Dermis blood vessel endothelial cell (primary cell): ENCODE results near the gene OTUD3. TPM values are rescaled to one million over a fixed set of nuclear protein-coding genes. Genes with fewer than 3 reads are reported as not detected.
"Not testable (repeated sequence)": the region's sequence is repeated elsewhere in the genome, so short reads cannot be mapped to it uniquely, and the experiment has no call there.

Experiments used
- DNase-seq: peaks from one replicate; pipeline ENCODE4 v3.0.0; 2010
- total RNA-seq: library from RNA; depleted of rRNA; stranded (reverse); fragments of >200 nt; gene quantifications from 2 replicates; pipeline ENCODE4 v1.2.3, GENCODE V29; 2014

OTUD3 gene
- total RNA-seq, 1 donor from 2014 or later: 3.9 TPM

DNA sequence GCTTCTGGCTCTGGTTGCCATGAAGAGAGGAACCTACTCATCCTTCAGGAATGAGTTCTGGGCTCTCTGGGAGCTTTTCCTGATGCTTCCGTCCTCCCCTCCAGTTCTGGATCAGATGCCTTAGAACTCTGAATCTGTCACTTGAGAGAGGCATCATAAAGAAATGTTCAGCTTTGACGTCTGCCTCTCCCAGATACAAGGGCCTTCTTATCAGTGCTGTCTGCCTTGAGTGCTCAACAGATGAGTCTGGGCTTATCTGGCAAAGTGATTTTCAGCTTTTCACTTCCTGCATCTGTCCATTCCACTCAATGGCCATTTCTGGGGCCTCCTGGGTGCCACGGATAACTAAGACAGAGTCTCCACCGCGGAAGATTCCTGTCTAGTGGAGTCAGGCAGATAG lies 12.3 kb upstream of the OTUD3 start:
- no peak for DNase-seq

DNA sequence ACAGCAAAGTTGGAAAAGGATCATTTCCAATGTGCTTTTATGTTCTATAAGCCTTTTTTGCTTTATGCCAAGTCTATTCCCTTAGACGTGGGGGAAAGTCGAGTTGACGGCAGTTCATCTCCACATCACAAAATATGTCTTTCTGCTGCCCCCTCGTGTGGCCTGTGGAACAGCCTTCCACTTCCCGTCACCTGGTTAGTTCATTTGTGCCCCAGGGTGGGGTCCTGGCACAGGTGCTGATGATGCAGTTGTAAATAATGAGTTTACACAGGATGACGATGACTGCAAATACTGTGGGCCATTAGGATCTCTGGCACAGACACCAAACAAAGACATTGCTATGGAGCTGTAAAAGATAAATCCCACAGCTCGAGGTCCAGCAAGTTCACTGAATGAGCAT lies 10.0 kb upstream of the OTUD3 start:
- no peak for DNase-seq

GRCh38 chr1:19877181-19877750 lies 4.9 kb upstream of the OTUD3 start:
- DNase-seq: no peak

- DNase-seq: no peak
Measured at GRCh38 chr1:19877821-19878636, 4.2 kb upstream of the OTUD3 start.

DNA sequence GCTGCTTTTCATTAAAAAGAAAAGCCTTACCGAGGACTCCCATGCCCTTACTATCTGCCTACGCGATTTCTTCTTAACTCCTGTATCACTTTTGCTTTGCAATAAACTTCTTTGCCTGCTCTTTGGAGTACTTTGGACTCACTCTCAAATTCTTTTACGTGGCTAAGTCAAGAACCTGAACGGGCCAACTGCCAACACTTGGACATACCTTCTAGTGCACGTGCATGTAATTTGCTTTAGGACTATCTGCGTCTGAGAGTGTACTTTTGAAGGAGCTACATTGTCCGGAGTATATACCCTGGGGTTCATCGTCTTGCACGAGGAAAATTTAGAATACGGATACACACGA lies 3.6 kb upstream of the OTUD3 start:
- no peak for DNase-seq

DNA sequence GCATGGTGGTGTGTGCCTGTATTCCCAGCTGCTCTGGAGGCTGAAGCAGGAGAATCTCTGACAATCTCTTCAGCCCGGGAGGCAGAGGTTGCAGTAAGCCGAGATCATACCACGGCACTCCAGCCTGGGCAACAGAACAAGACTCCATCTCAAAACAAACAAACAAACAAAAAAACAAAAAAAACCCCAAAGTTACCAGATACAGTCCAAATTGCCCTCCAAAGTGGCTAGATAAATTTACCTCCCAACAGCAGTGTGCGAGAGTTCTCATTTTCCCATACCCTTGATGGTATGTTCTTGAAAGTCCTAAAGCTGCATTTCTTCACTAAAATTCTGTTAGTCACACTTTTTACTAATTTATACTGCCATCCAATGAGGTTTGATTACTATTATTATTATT lies 3.0 kb upstream of the OTUD3 start:
- DNase-seq: no peak

- DNase-seq: no peak
Measured at GRCh38 chr1:19879661-19880060, 2.5 kb upstream of the OTUD3 start.

DNA sequence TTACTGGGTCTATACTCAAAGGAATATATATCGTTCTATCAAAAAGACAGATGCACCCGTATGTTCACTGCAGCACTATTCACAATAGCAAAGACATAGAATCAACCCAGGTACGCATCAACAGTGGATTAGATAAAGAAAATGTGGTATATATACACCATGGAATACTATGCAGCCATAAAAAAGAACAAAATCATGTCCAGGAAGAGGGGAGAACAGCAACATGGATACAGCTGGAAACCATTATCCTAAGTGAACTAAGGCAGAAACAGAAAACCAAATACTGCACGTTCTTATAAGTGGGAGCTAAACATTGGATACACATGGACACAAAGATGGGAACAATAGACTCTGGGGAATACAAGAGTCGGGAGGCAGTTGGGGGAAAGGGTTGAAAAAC lies 1.4 kb upstream of the OTUD3 start:
- DNase-seq: not testable (repeated sequence)

DNA sequence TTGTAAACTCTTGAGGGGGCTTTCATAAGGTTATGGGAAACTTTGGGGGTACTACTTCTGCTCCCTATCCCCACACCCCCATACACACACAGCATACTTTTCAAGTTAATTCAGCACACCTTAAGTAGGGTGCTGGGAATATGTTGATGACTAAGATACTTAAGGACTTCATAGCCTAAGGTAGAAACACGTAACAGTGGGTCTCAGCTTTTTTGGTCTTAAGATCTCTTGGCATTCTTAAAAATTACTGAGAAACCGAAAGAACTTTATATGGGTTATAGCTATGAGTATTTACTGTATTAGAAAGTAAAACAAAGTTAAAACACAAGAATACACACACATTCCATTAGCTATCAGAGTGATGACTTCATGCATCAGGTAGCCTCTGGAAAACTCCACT lies 2.1 kb downstream of the OTUD3 start:
- DNase-seq: no peak

GRCh38 chr1:19885821-19886220 lies 3.6 kb downstream of the OTUD3 start:
- no peak for DNase-seq

DNA sequence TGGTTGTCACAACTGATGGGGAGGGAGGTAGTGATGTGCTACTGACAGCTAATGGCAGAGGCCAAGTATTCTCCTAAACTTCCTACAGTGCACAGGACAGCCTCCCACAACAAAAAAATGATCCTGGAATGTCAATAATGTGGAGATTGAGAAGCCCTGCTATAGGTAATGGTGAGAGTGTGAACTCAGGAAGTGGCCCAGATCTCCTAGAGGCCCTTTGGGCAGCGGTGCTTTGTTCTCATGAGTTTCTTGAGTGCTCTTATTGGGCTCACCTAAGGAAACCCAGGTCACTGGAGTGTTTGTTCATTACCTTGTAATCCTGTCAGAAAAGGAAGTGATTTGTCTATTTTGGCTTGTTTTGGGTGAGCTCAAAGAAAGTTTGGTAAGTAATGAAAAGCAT lies 5.9 kb downstream of the OTUD3 start:
- peak; percentile 29 for DNase-seq

DNA sequence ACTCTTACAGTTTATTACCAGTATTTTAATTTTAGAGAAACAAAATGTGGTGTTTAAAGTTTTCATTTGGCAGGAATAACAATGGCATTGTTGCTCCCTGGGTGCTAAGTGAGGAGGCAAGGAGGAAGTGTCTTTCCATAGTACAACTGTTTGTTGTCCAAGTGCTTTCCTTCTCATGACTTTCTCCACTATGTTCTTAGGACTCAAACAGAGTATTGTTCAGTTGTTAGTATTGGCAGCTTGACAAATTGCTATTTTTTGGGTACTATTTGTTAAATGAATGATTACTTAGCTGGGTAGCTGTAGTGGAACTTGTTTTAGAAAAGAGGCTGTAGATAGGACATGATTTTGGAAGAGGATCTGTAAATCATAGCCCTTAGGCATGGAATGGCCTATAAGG lies 7.5 kb downstream of the OTUD3 start:
- peak; percentile 68 for DNase-seq

DNA sequence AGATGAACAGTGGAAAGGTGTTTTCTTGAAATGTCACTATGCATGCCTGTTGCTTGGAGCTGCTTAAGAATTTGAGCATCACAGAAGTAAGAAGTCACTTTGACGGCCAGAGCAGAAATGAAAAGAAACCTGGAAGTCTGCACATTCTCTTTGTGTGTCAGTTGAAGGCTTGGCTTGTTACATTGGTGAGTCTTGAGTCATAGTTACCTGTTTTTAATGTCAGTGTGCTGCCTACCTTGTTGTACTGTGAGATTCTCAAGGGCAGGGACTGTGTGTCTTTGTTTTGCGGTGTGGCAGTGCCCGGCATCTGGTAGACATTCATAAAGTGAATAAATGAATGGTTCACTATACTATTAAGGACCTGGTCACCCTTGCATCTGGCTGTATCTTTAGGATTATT lies 9.9 kb downstream of the OTUD3 start:
- no peak for DNase-seq

GRCh38 chr1:19892628-19893168 lies 10.5 kb downstream of the OTUD3 start:
- peak; percentile 64 for DNase-seq

DNA sequence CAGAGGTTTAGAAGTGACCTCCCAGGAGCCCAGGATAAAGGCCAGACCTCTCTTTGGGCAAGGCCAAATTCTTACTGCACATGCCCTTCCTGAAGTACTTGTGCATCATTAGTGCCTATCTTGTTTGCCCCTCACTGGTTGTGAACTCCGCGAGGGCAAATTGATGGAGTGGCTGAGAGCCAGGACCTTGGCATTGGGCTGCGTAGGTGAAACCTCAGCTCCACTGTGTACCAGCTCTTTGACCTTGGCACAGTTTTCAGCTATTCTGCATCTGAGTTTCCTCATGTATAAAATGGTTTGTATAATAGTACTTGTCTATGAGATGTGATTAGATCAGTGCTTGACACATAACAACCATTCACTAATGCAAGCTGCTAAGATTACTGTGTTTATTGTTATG lies 11.5 kb downstream of the OTUD3 start:
- no peak for DNase-seq

DNA sequence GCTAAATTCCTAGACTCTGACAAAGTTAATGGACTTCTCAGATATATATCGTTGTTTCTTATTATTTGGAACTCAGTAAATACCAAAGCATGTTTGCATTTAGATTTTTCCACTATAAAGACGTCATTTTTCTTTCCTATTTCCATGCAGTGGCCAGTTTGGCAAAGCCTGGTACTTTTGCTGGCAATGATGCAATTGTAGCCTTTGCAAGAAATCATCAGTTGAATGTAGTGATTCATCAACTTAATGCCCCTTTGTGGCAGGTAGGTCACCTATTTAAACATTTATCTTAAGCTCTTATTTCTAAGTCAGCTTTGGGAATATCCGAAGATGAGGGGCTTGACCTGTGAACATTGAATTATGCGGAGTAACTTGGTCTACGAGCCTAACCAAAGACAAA lies 12.0 kb downstream of the OTUD3 start:
- no peak for DNase-seq

- no peak for DNase-seq
Measured at GRCh38 chr1:19901653-19902052, 19.5 kb downstream of the OTUD3 start.

GRCh38 chr1:19903621-19904020 lies 21.4 kb downstream of the OTUD3 start:
- no peak for DNase-seq

- DNase-seq: no peak
Measured at GRCh38 chr1:19907456-19907855, 25.3 kb downstream of the OTUD3 start.

GRCh38 chr1:19909392-19909791 lies 27.2 kb downstream of the OTUD3 start:
- no peak for DNase-seq

DNA sequence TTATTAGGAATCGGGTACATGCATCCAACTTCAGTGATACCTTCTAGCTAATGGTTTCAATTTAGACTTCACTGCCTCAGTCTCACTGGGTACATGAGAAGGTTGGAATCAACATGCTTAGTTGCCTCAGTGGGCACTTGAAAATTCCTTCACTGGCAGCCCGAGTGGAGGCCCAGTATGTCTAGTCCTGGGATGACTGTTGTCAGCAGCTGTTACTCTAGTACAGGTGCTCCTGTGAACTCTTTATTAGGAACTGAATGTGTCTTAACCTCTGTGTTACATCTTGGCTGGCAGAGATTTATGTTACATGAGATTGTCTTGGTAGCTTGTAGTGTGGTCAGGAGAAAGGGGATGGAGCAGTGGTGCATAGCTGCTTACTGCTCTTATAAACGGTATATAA lies 27.8 kb downstream of the OTUD3 start:
- no peak for DNase-seq

GRCh38 chr1:19910650-19911049 lies 28.5 kb downstream of the OTUD3 start:
- no peak for DNase-seq

- DNase-seq: peak; percentile 91
Measured at GRCh38 chr1:19918057-19918456, 35.9 kb downstream of the OTUD3 start.

DNA sequence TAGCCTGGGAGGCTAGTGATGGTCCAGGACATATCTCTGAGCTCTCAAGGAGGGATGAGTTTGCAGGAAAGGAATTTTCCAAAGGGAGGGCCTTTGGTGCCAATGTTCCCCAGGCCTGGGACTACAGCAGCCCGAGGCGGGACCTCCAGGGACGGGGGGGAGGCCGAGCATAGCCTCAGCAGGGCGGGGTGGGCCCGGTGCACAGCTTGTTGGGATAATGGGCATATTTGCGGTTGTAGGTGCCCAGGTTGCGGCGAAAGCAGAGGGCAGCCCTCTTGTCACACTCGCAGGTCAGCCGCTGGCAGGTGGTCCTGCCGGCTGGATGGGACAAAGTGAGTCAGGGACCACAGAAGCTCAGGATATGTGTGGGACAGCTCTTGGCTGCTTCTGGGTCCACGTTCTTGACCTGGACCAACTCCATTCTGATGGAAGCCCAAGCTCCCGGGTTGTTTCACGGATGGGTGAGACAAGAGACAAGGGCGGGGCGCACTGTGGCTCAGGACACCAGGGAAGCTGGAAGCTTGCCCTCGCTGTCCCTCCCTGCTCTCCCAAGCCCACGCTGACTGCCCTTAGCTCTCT lies 38.0 kb downstream of the OTUD3 start:
- no peak for DNase-seq
